Spleen (tissue), 7 donors: ENCODE data around the gene MS4A4A.

ENCODE experiments used
- POLR2A ChIP-seq, 3 donors: fragments of 450-650 bp; IDR thresholded peaks; one replicate each; pipeline ENCODE4 v1.5.1; 2017; ENCODE audit warnings: antibody characterized with exemption in 3 of 3, mild to moderate bottlenecking in 1 of 3
- POLR2AphosphoS5 ChIP-seq, 3 donors: sonication (generic); formaldehyde crosslinking; IDR thresholded peaks; one replicate each; pipeline ENCODE4 v1.5.1; 2017; ENCODE audit warnings: antibody characterized with exemption in 3 of 3
- TF ChIP-seq, protein P1 (sequence below), 11 experiments: fragments of 200-600 bp in 7 of 11; fragments of 450-650 bp in 4 of 11; sonication (generic) in 4 of 11; IDR thresholded peaks in 8 of 11; conservative IDR thresholded peaks in 3 of 11; 1 replicate in 7 of 11; 2 replicates in 4 of 11; pipeline versions ENCODE4 v1.4.0 to v1.8.0; 2016 to 2021; ENCODE audit warnings: antibody characterized with exemption in 11 of 11, inconsistent platforms in 4 of 11, mild to moderate bottlenecking in 1 of 11
- donor health status: DM: no; HTN: no; CAD: no; lungs with moderate emphysema.
- donor health status: DM: no; HTN: no; CAD: no.
- donor health status: DM: no; HTN: no; CAD: no.

DNA sequence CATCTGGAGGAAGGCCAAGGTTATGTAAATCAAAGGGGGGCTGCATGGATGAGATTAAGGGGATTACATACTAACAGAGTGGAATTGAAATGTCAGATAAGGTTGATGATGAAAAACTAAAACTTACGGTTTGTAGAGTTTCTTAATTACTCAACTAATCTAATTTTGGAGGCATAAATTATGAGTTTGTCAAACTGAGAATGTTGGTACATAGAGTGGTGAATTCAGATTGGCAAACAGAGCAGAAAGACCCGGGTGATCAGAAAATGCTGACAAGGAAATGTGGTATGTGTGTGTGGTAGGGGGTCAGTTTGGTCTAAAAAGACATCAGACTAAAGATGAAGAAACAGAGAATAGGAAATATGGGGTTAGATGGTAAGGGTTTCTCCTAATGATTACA is 57.6 kb downstream of the MS4A4A start:
- TF ChIP-seq, protein P1, sequence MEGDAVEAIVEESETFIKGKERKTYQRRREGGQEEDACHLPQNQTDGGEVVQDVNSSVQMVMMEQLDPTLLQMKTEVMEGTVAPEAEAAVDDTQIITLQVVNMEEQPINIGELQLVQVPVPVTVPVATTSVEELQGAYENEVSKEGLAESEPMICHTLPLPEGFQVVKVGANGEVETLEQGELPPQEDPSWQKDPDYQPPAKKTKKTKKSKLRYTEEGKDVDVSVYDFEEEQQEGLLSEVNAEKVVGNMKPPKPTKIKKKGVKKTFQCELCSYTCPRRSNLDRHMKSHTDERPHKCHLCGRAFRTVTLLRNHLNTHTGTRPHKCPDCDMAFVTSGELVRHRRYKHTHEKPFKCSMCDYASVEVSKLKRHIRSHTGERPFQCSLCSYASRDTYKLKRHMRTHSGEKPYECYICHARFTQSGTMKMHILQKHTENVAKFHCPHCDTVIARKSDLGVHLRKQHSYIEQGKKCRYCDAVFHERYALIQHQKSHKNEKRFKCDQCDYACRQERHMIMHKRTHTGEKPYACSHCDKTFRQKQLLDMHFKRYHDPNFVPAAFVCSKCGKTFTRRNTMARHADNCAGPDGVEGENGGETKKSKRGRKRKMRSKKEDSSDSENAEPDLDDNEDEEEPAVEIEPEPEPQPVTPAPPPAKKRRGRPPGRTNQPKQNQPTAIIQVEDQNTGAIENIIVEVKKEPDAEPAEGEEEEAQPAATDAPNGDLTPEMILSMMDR (IDR thresholded peaks at IDR 0.05 in 8 of 11, conservative IDR thresholded peaks at IDR 0.05 in 3 of 11): no peak
- TF ChIP-seq POLR2A (IDR thresholded peaks at IDR 0.05): no peak
- TF ChIP-seq POLR2AphosphoS5 (IDR thresholded peaks at IDR 0.05): no peak
